GM06990 (cell line): Measurements from ENCODE around the gene BRAP.

Experiments used
- DNase-seq: peaks from one replicate; pipeline ENCODE4 v3.0.0-alpha.2; 2011; ENCODE audit not compliant: insufficient read length; ENCODE audit errors: extremely low read depth
- H3K27me3 ChIP-seq: replicated peaks from 2 replicates; pipeline ENCODE4 v1.6.0; 2011; ENCODE audit warnings: low read length; ENCODE audit not compliant: control insufficient read depth, insufficient read depth
- H3K36me3 ChIP-seq: 2 replicates; pipeline ENCODE4 v1.5.1; 2011; ENCODE audit warnings: low read length; ENCODE audit not compliant: control insufficient read depth, insufficient read depth
- H3K4me3 ChIP-seq: replicated peaks from 2 replicates; pipeline ENCODE4 v1.5.1; 2011; ENCODE audit warnings: low read depth, mild to moderate bottlenecking, control low read depth, low read length
- CTCF ChIP-seq: IDR thresholded peaks from 2 replicates; pipeline ENCODE4 v1.5.1; 2011; ENCODE audit warnings: low read length, control low read depth, mild to moderate bottlenecking, inconsistent platforms; ENCODE audit not compliant: insufficient read depth, poor library complexity, severe bottlenecking

The BRAP gene

GRCh38 chr12:111693818-111694217 lies 8.1 kb upstream of the BRAP start:
- H3K36me3 ChIP-seq: peaks cover 8% of the 10 kb centered on the region
- no peak for TF ChIP-seq CTCF
- H3K27me3 ChIP-seq: no peaks in the 10 kb centered on the region
- DNase-seq: no peak
- H3K4me3 ChIP-seq: no peak overlapping the region

GRCh38 chr12:111692575-111693210 lies 6.9 kb upstream of the BRAP start:
- H3K4me3 ChIP-seq: no peak overlapping the region
- DNase-seq: no peak
- TF ChIP-seq CTCF: peak; percentile 36
- no peaks in the 10 kb centered on the region for H3K27me3 ChIP-seq
- H3K36me3 ChIP-seq: peaks cover 7% of the 10 kb centered on the region

GRCh38 chr12:111691262-111691661 lies 5.5 kb upstream of the BRAP start:
- Histone ChIP-seq H3K4me3 (no peak overlapping the region), H3K27me3 (no peaks in the 10 kb centered on the region), H3K36me3 (peaks cover 7% of the 10 kb centered on the region)
- no peak for TF ChIP-seq CTCF
- no peak for DNase-seq

- Histone ChIP-seq H3K4me3 (no peak overlapping the region), H3K27me3 (no peaks in the 10 kb centered on the region), H3K36me3 (peaks cover 2% of the 10 kb centered on the region; the same call in 1 of the 2 replicates)
- DNase-seq: no peak
- TF ChIP-seq CTCF: no peak
Observed at GRCh38 chr12:111687952-111688351, 2.2 kb upstream of the BRAP start.

- Histone ChIP-seq H3K27me3 (no peaks in the 10 kb centered on the region), H3K36me3 (peaks cover 3% of the 10 kb centered on the region; the same call in 1 of the 2 replicates), H3K4me3 (peak overlapping the region; percentile 66)
- TF ChIP-seq CTCF: peak; percentile 58
- DNase-seq: no peak
Observed at GRCh38 chr12:111687255-111687654, 1.5 kb upstream of the BRAP start.
